ENCODE results near the gene FHOD1. TPM values are rescaled to one million over a fixed set of nuclear protein-coding genes. Genes with fewer than 3 reads are reported as not detected.

Gene FHOD1
- polyA plus RNA-seq, 3 donors = 5.1 to 152 (median 5.5) TPM

DNA sequence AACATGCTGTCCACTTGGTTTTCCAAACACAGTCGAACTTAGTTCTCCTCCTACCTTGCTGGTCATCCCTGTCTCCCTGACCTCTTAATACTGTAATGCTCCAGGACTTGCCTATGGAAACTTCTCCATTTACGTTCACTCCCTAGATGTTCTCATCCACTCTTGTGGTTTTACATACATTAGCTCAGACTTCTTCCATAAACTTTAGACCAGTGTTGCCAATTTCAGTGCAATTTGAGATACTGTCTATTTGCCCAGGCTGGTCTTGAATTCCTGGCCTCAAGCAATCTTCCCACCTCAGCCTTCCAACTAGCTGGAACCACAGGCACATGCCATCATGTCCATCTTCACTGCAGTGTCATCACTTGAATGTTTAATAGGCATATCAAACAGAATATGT is 65.0 kb downstream of the FHOD1 start:
- DNase-seq = no peak
- Mint-ChIP-seq H3K36me3 (peaks cover 11 to 14% of the 10 kb centered on the region in 2 donors), H3K27ac (no peak overlapping the region), H3K4me3 (no peak overlapping the region), H3K27me3 (ENCODE audit: low read depth in 3 of 3) (peaks cover 16 to 55% (median 32%) of the 10 kb centered on the region in 3 donors), H3K9me3 (peaks cover 0 to 7% (median 3%) of the 10 kb centered on the region in 7 donors), H3K4me1 (peaks cover 22% of the 10 kb centered on the region)
- Histone ChIP-seq H4K20me1 (ENCODE audit: insufficient read depth, low read length) (peaks cover 11% of the 10 kb centered on the region), H3K4me3 (replicated peaks in 1 of 3; ENCODE audit: low read depth in 2 of 3, low read length in 3 of 3) (no peak overlapping the region), H3K4me1 (ENCODE audit: control insufficient read depth in 1 of 2, insufficient read depth in 2 of 2, low read length in 2 of 2) (peaks cover 49 to 59% of the 10 kb centered on the region in 2 donors), H3K36me3 (replicated peaks in 1 of 2; ENCODE audit: control insufficient read depth in 1 of 2, insufficient read depth in 2 of 2, low read length in 2 of 2) (no peaks in the 10 kb centered on the region), H3K79me2 (ENCODE audit: insufficient read depth, low read length) (peaks cover 8% of the 10 kb centered on the region), H3K27me3 (ENCODE audit: control insufficient read depth in 2 of 2, insufficient read depth in 2 of 2, low read length in 2 of 2) (peaks cover 3 to 20% of the 10 kb centered on the region in 2 donors), H3K9ac (ENCODE audit: insufficient read depth, low read length, poor library complexity, severe bottlenecking) (no peak overlapping the region), H3K4me2 (replicated peaks; ENCODE audit: extremely low read depth, low read length, poor library complexity, severe bottlenecking) (no peak overlapping the region), H3K27ac (ENCODE audit: low read depth in 1 of 2, low read length in 2 of 2) (no peak overlapping the region), H2AFZ (ENCODE audit: insufficient read depth, low read depth, low read length, poor library complexity, severe bottlenecking) (no peak overlapping the region), H3K9me3 (replicated peaks in 1 of 2; ENCODE audit: control insufficient read depth in 1 of 2, insufficient read depth in 1 of 2, low read length in 2 of 2) (no peaks in the 10 kb centered on the region)
- WGBS (ENCODE audit: insufficient coverage) = 71% methylated on average over 2 of the region's 2 CpGs
- TF ChIP-seq, protein P1, sequence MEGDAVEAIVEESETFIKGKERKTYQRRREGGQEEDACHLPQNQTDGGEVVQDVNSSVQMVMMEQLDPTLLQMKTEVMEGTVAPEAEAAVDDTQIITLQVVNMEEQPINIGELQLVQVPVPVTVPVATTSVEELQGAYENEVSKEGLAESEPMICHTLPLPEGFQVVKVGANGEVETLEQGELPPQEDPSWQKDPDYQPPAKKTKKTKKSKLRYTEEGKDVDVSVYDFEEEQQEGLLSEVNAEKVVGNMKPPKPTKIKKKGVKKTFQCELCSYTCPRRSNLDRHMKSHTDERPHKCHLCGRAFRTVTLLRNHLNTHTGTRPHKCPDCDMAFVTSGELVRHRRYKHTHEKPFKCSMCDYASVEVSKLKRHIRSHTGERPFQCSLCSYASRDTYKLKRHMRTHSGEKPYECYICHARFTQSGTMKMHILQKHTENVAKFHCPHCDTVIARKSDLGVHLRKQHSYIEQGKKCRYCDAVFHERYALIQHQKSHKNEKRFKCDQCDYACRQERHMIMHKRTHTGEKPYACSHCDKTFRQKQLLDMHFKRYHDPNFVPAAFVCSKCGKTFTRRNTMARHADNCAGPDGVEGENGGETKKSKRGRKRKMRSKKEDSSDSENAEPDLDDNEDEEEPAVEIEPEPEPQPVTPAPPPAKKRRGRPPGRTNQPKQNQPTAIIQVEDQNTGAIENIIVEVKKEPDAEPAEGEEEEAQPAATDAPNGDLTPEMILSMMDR (IDR thresholded peaks at IDR 0.05) = no peak
- intact Hi-C loops (cut with micrococcal nuclease) = no loop called here

DNA sequence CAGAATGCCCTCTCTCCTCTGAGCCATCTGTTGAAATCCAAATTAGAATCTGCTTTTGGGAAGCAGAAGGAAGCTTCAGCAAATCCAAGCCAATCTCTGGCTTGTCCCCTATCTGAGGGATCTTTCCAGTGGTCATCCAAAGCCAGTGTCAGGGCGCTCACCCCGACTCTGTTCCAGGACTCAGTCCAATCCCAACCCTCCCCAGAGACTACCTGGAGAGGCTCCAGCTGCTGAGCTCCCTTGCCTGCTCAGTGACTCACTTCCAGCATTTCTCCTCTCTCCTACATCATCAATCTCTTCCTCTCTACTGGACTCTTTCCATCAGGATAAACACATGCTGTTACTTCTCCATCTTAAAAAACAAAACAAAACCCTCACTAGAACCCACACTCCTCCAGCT is 65.9 kb downstream of the FHOD1 start:
- Mint-ChIP-seq H3K4me3 (no peak overlapping the region), H3K4me1 (peaks cover 22% of the 10 kb centered on the region), H3K27ac (no peak overlapping the region), H3K9me3 (peaks cover 0 to 10% (median 3%) of the 10 kb centered on the region in 7 donors), H3K27me3 (ENCODE audit: low read depth in 3 of 3) (peaks cover 22 to 57% (median 36%) of the 10 kb centered on the region in 3 donors), H3K36me3 (peaks cover 16 to 21% of the 10 kb centered on the region in 2 donors)
- H3K4me1 ChIP-seq (ENCODE audit: control insufficient read depth in 1 of 2, insufficient read depth in 2 of 2, low read length in 2 of 2) = peaks cover 49 to 59% of the 10 kb centered on the region in 2 donors
- no peak overlapping the region for H3K9ac ChIP-seq (ENCODE audit: insufficient read depth, low read length, poor library complexity, severe bottlenecking)
- no peaks in the 10 kb centered on the region for H3K9me3 ChIP-seq (replicated peaks in 1 of 2; ENCODE audit: control insufficient read depth in 1 of 2, insufficient read depth in 1 of 2, low read length in 2 of 2)
- no peaks in the 10 kb centered on the region for H3K36me3 ChIP-seq (replicated peaks in 1 of 2; ENCODE audit: control insufficient read depth in 1 of 2, insufficient read depth in 2 of 2, low read length in 2 of 2)
- peaks cover 19% of the 10 kb centered on the region for H4K20me1 ChIP-seq (ENCODE audit: insufficient read depth, low read length)
- TF ChIP-seq, protein P1 (IDR thresholded peaks at IDR 0.05) = no peak
- peaks cover 3 to 29% of the 10 kb centered on the region in 2 donors for H3K27me3 ChIP-seq (ENCODE audit: control insufficient read depth in 2 of 2, insufficient read depth in 2 of 2, low read length in 2 of 2)
- no peak overlapping the region for H3K4me2 ChIP-seq (replicated peaks; ENCODE audit: extremely low read depth, low read length, poor library complexity, severe bottlenecking)
- H3K79me2 ChIP-seq (ENCODE audit: insufficient read depth, low read length) = peaks cover 8% of the 10 kb centered on the region
- intact Hi-C loops (cut with micrococcal nuclease) = no loop called here
- WGBS (ENCODE audit: insufficient coverage) = 100% methylated on average over 2 of the region's 2 CpGs
- H3K27ac ChIP-seq (ENCODE audit: low read depth in 1 of 2, low read length in 2 of 2) = no peak overlapping the region
- no peak for DNase-seq
- no peak overlapping the region for H2AFZ ChIP-seq (ENCODE audit: insufficient read depth, low read depth, low read length, poor library complexity, severe bottlenecking)
- no peak overlapping the region for H3K4me3 ChIP-seq (replicated peaks in 1 of 3; ENCODE audit: low read depth in 2 of 3, low read length in 3 of 3)

Data from CD14-positive monocyte (primary cell).